ENCODE results near the gene CCNE1. TPM values are rescaled to one million over a fixed set of nuclear protein-coding genes. Genes with fewer than 3 reads are reported as not detected.

Gene CCNE1
- total and polyA plus RNA-seq, 10 of the 15 experiments (the other 5 are each of a cell fraction or from before 2014, with no cell fraction given) = 6.3 to 44.2 (median 35.8) TPM

GRCh38 chr19:29782260-29782580, 29.6 kb upstream of the CCNE1 start:
- POLR2A ChIA-PET = no interaction called here
- RAD21 ChIA-PET (ENCODE audit: unreplicated experiment) = no interaction called here
- Histone ChIP-seq H3K4me2 (ENCODE audit: control insufficient read depth, insufficient read depth) (no peak overlapping the region), H3K9me3 (replicated peaks; ENCODE audit: control insufficient read depth, insufficient read depth, low read length) (no peaks in the 10 kb centered on the region), H3K79me2 (ENCODE audit: control insufficient read depth, insufficient read depth, low read length) (no peaks in the 10 kb centered on the region), H3K27ac (ENCODE audit: control insufficient read depth, insufficient read depth) (no peak overlapping the region), H3K4me1 (ENCODE audit: control insufficient read depth, insufficient read depth, low read length) (no peaks in the 10 kb centered on the region), H3K27me3 (replicated peaks in 1 of 2; ENCODE audit: control insufficient read depth in 2 of 2, insufficient read depth in 2 of 2, low read length in 1 of 2) (no peaks in the 10 kb centered on the region), H3K9ac (ENCODE audit: control insufficient read depth, insufficient read depth, low read length) (no peak overlapping the region), H2AFZ (ENCODE audit: control insufficient read depth, low read depth, low read length) (no peak overlapping the region), H4K20me1 (ENCODE audit: control insufficient read depth, insufficient read depth) (no peaks in the 10 kb centered on the region), H3K4me3 (no peak overlapping the region), H3K36me3 (ENCODE audit: control insufficient read depth in 2 of 2, insufficient read depth in 2 of 2, low read length in 1 of 2) (no peaks in the 10 kb centered on the region)
- 54% methylated on average over 13 of the region's 13 CpGs for WGBS (ENCODE audit: insufficient coverage, insufficient replicate concordance, low lambda C conversion rate, missing lambda C conversion rate)
- in situ Hi-C loops (cut with MboI) (no loop called here), intact Hi-C loops (cut with micrococcal nuclease; ENCODE audit: unreplicated experiment) (no loop called here)
- SMC1A ChIA-PET (ENCODE audit: uncharacterized antibody, unreplicated experiment) = no interaction called here
- no TSS peak for BruUV-seq (replicated peaks)
- CTCF ChIA-PET = no interaction called here
- FAIRE-seq (no peak), ATAC-seq (no peak), DNase-seq (ENCODE audit: low read depth, low spot score) (no peak)
- TF ChIP-seq POLR2AphosphoS5 (IDR thresholded peaks at IDR 0.05; ENCODE audit: low read length) = no peak
- TF ChIP-seq ATF3 (IDR thresholded peaks at IDR 0.05; ENCODE audit: borderline replicate concordance, extremely low read depth, low read depth, low read length) = no peak
- no peak for TF ChIP-seq SIN3A (IDR thresholded peaks at IDR 0.05; ENCODE audit: low read depth, low read length)
- no peak for TF ChIP-seq CUX1 (IDR thresholded peaks at IDR 0.05; ENCODE audit: insufficient replicate concordance, low read depth, low read length)
- TF ChIP-seq HSF1 (IDR thresholded peaks at IDR 0.05; ENCODE audit: low read depth, low read length) = no peak
- no peak for TF ChIP-seq SMC3 (IDR thresholded peaks at IDR 0.05; ENCODE audit: borderline replicate concordance, low read length)
- no peak for TF ChIP-seq DPF2 (IDR thresholded peaks at IDR 0.05)
- TF ChIP-seq WRNIP1 (IDR thresholded peaks at IDR 0.05; ENCODE audit: borderline replicate concordance, low read depth, low read length) = no peak
- TF ChIP-seq JUNB (IDR thresholded peaks at IDR 0.05) = no peak
- TF ChIP-seq MAX (IDR thresholded peaks at IDR 0.05; ENCODE audit: low read depth, low read length) = no peak
- no peak for TF ChIP-seq REST (IDR thresholded peaks at IDR 0.05; ENCODE audit: low read depth, low read length)
